Measurements from ENCODE around the gene ULK4.

- TF ChIP-seq CTCF (conservative IDR thresholded peaks at IDR 0.05; ENCODE audit: low read depth, low read length) (no peak), RAD21 (IDR thresholded peaks at IDR 0.05; ENCODE audit: low read length) (no peak)
Measured at GRCh38 chr3:41592753-41593510, 369.0 kb downstream of the ULK4 start.
